Body of pancreas (tissue), 4 donors: ENCODE data around the gene PCK1. TPM values are rescaled to one million over a fixed set of nuclear protein-coding genes. Genes with fewer than 3 reads are reported as not detected.

Experiments
- ATAC-seq: fragments of 150-250 bp; one replicate; pipeline ENCODE4 v1.9.1; 2016
- DNase-seq, 4 donors: peaks; one replicate each; pipeline ENCODE4 v3.0.0-alpha.2; 2019
- H3K27ac ChIP-seq, 4 donors: fragments of 200-600 bp; sonication (generic); 1 replicate in 3 of 4; 2 replicates in 1 of 4; pipeline versions ENCODE4 v1.5.1 to v1.6.1; 2016 to 2019; ENCODE audit warnings: mild to moderate bottlenecking in 1 of 4, mixed read lengths in 1 of 4, moderate library complexity in 1 of 4
- H3K27me3 ChIP-seq, 2 donors: fragments of 200-600 bp; sonication (generic); one replicate each; pipeline ENCODE4 v1.6.0; 2016; ENCODE audit warnings: mild to moderate bottlenecking in 1 of 2
- H3K36me3 ChIP-seq, 2 donors: fragments of 200-600 bp; sonication (generic); replicated peaks in 1 of 2; 2 replicates each; pipeline ENCODE4 v1.5.1; 2016; ENCODE audit warnings: low read depth in 2 of 2; ENCODE audit not compliant: insufficient read depth in 1 of 2
- H3K4me1 ChIP-seq: fragments of 200-600 bp; sonication (generic); one replicate; pipeline ENCODE4 v1.6.0; 2016
- H3K4me3 ChIP-seq, 2 donors: fragments of 200-600 bp; sonication (generic); 1 replicate in 1 of 2; 2 replicates in 1 of 2; pipeline ENCODE4 v1.5.1; 2016 to 2019
- H3K9me3 ChIP-seq, 3 donors: fragments of 200-600 bp; sonication (generic); 1 replicate in 2 of 3; 2 replicates in 1 of 3; pipeline ENCODE4 v1.5.1; 2016
- CTCF ChIP-seq, 7 experiments: fragments of 450-650 bp in 4 of 7; fragments of 200-600 bp in 3 of 7; sonication (generic) in 3 of 7; IDR thresholded peaks; one replicate each; pipeline ENCODE4 v1.5.1; 2016 to 2019; ENCODE audit warnings: antibody characterized with exemption in 7 of 7
- POLR2A ChIP-seq, 3 donors: fragments of 450-650 bp; IDR thresholded peaks; one replicate each; pipeline ENCODE4 v1.6.1; 2016; ENCODE audit warnings: antibody characterized with exemption in 3 of 3, mild to moderate bottlenecking in 2 of 3
- WGBS, 2 donors: methylation state at CpG; one replicate each; pipeline ENCODE4 v1.1.5; 2017; 5-methylcytosine and 5-hydroxymethylcytosine counted together
- intact Hi-C: fragments of 100-400 bp; cut with DNase I; formaldehyde crosslinking; loops from one replicate; pipeline ENCODE4 v1.15.1; 2023
- total RNA-seq, 2 donors: library from RNA; depleted of rRNA; stranded (reverse); fragments of >200 nt; gene quantifications; one replicate each; pipeline ENCODE4 v1.1.0, GENCODE V29; 2016

The PCK1 gene
- total RNA-seq, 2 donors from 2014 or later: 14.3 to 33.3 TPM

DNA sequence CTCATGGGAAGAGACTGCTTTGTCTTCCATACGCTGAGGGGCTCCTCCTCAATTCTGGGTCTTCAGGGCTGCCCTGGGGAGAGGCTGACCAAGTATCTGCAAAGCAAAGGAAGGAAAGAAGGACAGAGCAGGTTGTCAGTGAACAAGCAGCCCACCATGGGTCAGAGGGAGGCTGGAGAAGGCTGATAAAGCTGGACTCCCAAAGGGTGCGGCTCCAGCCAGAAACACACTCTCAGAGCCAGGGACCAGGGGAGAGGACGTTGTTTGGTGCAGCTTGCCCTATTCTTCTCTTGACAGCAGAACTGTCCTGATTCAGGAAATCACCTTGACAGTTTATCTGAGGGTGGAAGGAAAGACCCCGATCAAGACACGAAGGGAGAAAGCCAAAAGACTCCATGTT is 25.6 kb upstream of the PCK1 start:
- TF ChIP-seq CTCF (IDR thresholded peaks at IDR 0.05) (no peak), POLR2A (IDR thresholded peaks at IDR 0.05) (no peak)
- H3K4me1 ChIP-seq: no peaks in the 10 kb centered on the region
- intact Hi-C loops: no loop called here
- 67 to 76% methylated on average over 5 of the region's 5 CpGs for WGBS, 2 donors
- no peak overlapping the region for H3K27ac ChIP-seq
- H3K4me3 ChIP-seq: no peak overlapping the region
- no peaks in the 10 kb centered on the region for H3K36me3 ChIP-seq
- DNase-seq (no peak), ATAC-seq (no peak)
- H3K9me3 ChIP-seq: no peaks in the 10 kb centered on the region
- no peaks in the 10 kb centered on the region for H3K27me3 ChIP-seq

GRCh38 chr20:57536120-57536708 is 24.7 kb upstream of the PCK1 start:
- peaks cover 6% of the 10 kb centered on the region for H3K4me1 ChIP-seq
- no peak for TF ChIP-seq CTCF (IDR thresholded peaks at IDR 0.05)
- TF ChIP-seq POLR2A (IDR thresholded peaks at IDR 0.05): no peak
- no peaks in the 10 kb centered on the region for H3K9me3 ChIP-seq
- H3K36me3 ChIP-seq: no peaks in the 10 kb centered on the region
- H3K27ac ChIP-seq: no peak overlapping the region
- intact Hi-C loops: no loop called here
- H3K4me3 ChIP-seq: no peak overlapping the region
- 66 to 70% methylated on average over 3 of the region's 3 CpGs for WGBS, 2 donors
- DNase-seq: no peak
- ATAC-seq: no peak
- H3K27me3 ChIP-seq: no peaks in the 10 kb centered on the region

- Histone ChIP-seq H3K4me3 (no peak overlapping the region), H3K27ac (no peak overlapping the region), H3K36me3 (no peaks in the 10 kb centered on the region), H3K27me3 (no peaks in the 10 kb centered on the region), H3K9me3 (no peaks in the 10 kb centered on the region), H3K4me1 (peaks cover 8% of the 10 kb centered on the region)
- TF ChIP-seq CTCF (IDR thresholded peaks at IDR 0.05) (no peak), POLR2A (IDR thresholded peaks at IDR 0.05) (no peak)
- ATAC-seq: no peak
- DNase-seq: no peak
- WGBS, 2 donors: 44 to 49% methylated on average over 4 of the region's 4 CpGs
- intact Hi-C loops: no loop called here
Observed at GRCh38 chr20:57536771-57537724, 23.9 kb upstream of the PCK1 start.

DNA sequence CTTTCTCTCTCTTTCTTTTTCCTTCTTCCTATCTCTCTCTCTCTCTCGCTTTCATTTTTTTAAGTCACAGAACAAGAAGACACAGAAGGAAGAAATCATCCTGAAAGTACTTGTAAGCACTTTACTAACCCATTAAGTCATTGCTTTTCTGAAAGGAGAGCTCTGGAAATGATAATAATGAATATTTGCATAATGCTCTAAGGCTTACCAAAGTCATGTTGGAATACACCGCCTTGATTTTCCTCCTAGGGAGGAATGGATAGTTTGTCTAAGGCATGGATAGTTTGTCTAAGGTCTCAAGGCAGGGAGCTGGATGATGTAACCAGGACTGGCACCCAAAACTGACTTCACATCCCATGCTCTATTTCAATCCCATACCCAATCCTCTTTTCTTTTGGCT is 23.1 kb upstream of the PCK1 start:
- H3K36me3 ChIP-seq: no peaks in the 10 kb centered on the region
- TF ChIP-seq POLR2A (IDR thresholded peaks at IDR 0.05) (no peak), CTCF (IDR thresholded peaks at IDR 0.05) (no peak)
- no peaks in the 10 kb centered on the region for H3K27me3 ChIP-seq
- H3K27ac ChIP-seq: no peak overlapping the region
- WGBS, 2 donors: 70 to 74% methylated on average over 2 of the region's 2 CpGs
- DNase-seq: no peak
- no peak overlapping the region for H3K4me3 ChIP-seq
- ATAC-seq: no peak
- H3K4me1 ChIP-seq: peaks cover 8% of the 10 kb centered on the region
- no peaks in the 10 kb centered on the region for H3K9me3 ChIP-seq
- intact Hi-C loops: no loop called here
